ENCODE measurements around the gene PSMD4. TPM values are rescaled to one million over a fixed set of nuclear protein-coding genes. Genes with fewer than 3 reads are reported as not detected.
A peak's percentile ranks its signal among the peaks of the same experiment; 100 is the strongest.

The PSMD4 gene
- polyA plus RNA-seq, 2 of the 4 experiments (the other 2 are of a cell fraction) = 207 to 265 TPM

DNA sequence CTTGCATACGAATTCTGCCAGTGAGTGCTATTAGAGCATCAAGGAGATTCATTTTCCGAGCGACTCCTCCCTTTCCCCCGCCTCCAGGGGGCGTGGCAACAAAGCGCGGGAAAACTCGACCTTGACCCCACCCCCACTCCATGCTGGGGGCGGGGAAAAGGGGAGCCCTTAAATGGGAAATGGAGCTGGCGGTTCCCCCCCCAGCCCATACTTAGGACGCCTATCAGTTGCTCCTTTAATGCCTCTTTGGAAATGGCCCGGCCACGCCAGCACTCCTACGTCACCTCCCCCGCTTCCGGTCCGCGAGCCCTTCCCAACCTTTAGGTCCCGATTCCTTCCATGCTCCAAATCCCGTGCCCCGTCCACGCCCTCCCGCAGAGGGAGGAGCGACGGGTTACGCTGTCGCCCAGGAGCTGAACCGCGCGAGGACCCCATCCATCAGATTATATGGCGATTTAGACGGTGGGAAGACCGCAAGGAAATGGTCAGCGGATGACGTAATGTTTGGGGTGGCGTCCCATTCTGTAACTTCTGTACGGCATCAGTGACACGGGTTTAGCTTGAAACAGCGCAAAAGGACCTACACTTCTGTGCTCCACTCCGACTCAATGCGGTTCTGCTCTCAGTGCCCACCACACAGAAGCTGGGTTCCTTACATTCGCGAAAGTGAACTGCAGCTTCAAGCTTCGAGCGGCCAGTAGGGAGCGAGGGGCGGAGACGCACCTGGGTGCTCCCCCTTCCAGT lies 26.9 kb downstream of the PSMD4 start:
- Histone ChIP-seq H3K9me3 (no peaks in the 10 kb centered on the region), H3K27ac (peak overlapping the region; percentile 90 to 92), H3K4me1 (peaks cover 13% of the 10 kb centered on the region), H3K4me3 (peak overlapping the region; percentile 75), H3K4me2 (peak overlapping the region; percentile 78)
- 1% methylated on average over 48 of the region's 48 CpGs for WGBS (ENCODE audit: missing lambda C conversion rate)
- DNase-seq (ENCODE audit: low read depth in 1 of 2, low spot score in 1 of 2) = peak; percentile 96 to 99
- POLR2A ChIA-PET = interaction anchor here (0.8 to 1.6 kb wide), 16 partner anchors 8 to 163 kb away, joined by 3 to 18 read pairs (median 4); partner anchors contain the start of genes PI4KB, PSMB4, PSMD4 and VPS72
- ATAC-seq = peak; percentile 67 to 73
- FAIRE-seq = no peak
- CTCF ChIA-PET = interaction anchor here (0.6 to 1.9 kb wide), 18 partner anchors 9 to 456 kb away, joined by 3 to 13 read pairs (median 4); partner anchors contain the start of gene PSMD4
- TF ChIP-seq PHF8 (IDR thresholded peaks at IDR 0.05; ENCODE audit: borderline replicate concordance, low read depth) (peak; percentile 68; the same call in 1 of the 2 replicates), CBX8 (IDR thresholded peaks at IDR 0.05) (no peak), ZFP36 (IDR thresholded peaks at IDR 0.05; ENCODE audit: borderline replicate concordance, partially characterized antibody) (no peak), MAX (IDR thresholded peaks at IDR 0.05) (peak; percentile 89), FOSL2 (IDR thresholded peaks at IDR 0.05) (no peak), FOSL2 (CRISPR knock-in tag; IDR thresholded peaks at IDR 0.05) (peak; percentile 54; the same call in 1 of the 2 replicates), E2F6 (IDR thresholded peaks at IDR 0.05; ENCODE audit: borderline replicate concordance, low read depth) (peak; percentile 96), TP53 (CRISPR knock-in tag; IDR thresholded peaks at IDR 0.05) (peak; percentile 25; the same call in 1 of the 2 replicates), MAFK (IDR thresholded peaks at IDR 0.05; ENCODE audit: partially characterized antibody) (no peak), CEBPB (IDR thresholded peaks at IDR 0.05) (peak; percentile 29 to 39; a peak in 3 of 4 replicates), KDM5A (IDR thresholded peaks at IDR 0.05) (no peak), POLR2A (IDR thresholded peaks at IDR 0.05; ENCODE audit: low read length) (peak; percentile 15; the same call in 1 of the 2 replicates), NFE2L2 (conservative IDR thresholded peaks at IDR 0.05; ENCODE audit: low read length) (no peak), EHMT2 (IDR thresholded peaks at IDR 0.05; ENCODE audit: low read depth) (no peak), RCOR1 (IDR thresholded peaks at IDR 0.05; ENCODE audit: low read depth, low read length) (no peak), MYC (IDR thresholded peaks at IDR 0.05; ENCODE audit: borderline replicate concordance, low read length) (0 out of 2 replicates have a peak, but pooled peaks have one; percentile 47), SMC3 (IDR thresholded peaks at IDR 0.05) (no peak; the same call in 2 of the 3 replicates), HOXA7 (CRISPR knock-in tag; IDR thresholded peaks at IDR 0.05) (no peak), EP300 (IDR thresholded peaks at IDR 0.05) (no peak), JUN (IDR thresholded peaks at IDR 0.05) (peak; percentile 61 to 91; a peak in 4 of 5 replicates), KDM1A (IDR thresholded peaks at IDR 0.05; ENCODE audit: low read depth) (no peak), MAZ (IDR thresholded peaks at IDR 0.05; ENCODE audit: borderline replicate concordance, low read depth, low read length) (peak; percentile 64; the same call in 1 of the 2 replicates), CHD4 (IDR thresholded peaks at IDR 0.05; ENCODE audit: borderline replicate concordance) (no peak), CHD2 (IDR thresholded peaks at IDR 0.05; ENCODE audit: low read length, partially characterized antibody) (peak; percentile 75), BHLHE40 (IDR thresholded peaks at IDR 0.05; ENCODE audit: low read depth, low read length) (peak; percentile 82), GATA3 (IDR thresholded peaks at IDR 0.05; ENCODE audit: borderline replicate concordance) (peak; percentile 23; the same call in 1 of the 2 replicates)
- TF ChIP-seq, protein P1, sequence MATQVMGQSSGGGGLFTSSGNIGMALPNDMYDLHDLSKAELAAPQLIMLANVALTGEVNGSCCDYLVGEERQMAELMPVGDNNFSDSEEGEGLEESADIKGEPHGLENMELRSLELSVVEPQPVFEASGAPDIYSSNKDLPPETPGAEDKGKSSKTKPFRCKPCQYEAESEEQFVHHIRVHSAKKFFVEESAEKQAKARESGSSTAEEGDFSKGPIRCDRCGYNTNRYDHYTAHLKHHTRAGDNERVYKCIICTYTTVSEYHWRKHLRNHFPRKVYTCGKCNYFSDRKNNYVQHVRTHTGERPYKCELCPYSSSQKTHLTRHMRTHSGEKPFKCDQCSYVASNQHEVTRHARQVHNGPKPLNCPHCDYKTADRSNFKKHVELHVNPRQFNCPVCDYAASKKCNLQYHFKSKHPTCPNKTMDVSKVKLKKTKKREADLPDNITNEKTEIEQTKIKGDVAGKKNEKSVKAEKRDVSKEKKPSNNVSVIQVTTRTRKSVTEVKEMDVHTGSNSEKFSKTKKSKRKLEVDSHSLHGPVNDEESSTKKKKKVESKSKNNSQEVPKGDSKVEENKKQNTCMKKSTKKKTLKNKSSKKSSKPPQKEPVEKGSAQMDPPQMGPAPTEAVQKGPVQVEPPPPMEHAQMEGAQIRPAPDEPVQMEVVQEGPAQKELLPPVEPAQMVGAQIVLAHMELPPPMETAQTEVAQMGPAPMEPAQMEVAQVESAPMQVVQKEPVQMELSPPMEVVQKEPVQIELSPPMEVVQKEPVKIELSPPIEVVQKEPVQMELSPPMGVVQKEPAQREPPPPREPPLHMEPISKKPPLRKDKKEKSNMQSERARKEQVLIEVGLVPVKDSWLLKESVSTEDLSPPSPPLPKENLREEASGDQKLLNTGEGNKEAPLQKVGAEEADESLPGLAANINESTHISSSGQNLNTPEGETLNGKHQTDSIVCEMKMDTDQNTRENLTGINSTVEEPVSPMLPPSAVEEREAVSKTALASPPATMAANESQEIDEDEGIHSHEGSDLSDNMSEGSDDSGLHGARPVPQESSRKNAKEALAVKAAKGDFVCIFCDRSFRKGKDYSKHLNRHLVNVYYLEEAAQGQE (IDR thresholded peaks at IDR 0.05) = peak; percentile 35; the same call in 1 of the 2 replicates
- TF ChIP-seq, protein P2, sequence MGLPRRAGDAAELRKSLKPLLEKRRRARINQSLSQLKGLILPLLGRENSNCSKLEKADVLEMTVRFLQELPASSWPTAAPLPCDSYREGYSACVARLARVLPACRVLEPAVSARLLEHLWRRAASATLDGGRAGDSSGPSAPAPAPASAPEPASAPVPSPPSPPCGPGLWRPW (IDR thresholded peaks at IDR 0.05) = no peak
- TF ChIP-seq, protein P3, sequence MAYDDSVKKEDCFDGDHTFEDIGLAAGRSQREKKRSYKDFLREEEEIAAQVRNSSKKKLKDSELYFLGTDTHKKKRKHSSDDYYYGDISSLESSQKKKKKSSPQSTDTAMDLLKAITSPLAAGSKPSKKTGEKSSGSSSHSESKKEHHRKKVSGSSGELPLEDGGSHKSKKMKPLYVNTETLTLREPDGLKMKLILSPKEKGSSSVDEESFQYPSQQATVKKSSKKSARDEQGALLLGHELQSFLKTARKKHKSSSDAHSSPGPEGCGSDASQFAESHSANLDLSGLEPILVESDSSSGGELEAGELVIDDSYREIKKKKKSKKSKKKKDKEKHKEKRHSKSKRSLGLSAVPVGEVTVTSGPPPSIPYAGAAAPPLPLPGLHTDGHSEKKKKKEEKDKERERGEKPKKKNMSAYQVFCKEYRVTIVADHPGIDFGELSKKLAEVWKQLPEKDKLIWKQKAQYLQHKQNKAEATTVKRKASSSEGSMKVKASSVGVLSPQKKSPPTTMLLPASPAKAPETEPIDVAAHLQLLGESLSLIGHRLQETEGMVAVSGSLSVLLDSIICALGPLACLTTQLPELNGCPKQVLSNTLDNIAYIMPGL (CRISPR knock-in tag; IDR thresholded peaks at IDR 0.05; ENCODE audit: borderline replicate concordance) = no peak
- TF ChIP-seq, protein P4, sequence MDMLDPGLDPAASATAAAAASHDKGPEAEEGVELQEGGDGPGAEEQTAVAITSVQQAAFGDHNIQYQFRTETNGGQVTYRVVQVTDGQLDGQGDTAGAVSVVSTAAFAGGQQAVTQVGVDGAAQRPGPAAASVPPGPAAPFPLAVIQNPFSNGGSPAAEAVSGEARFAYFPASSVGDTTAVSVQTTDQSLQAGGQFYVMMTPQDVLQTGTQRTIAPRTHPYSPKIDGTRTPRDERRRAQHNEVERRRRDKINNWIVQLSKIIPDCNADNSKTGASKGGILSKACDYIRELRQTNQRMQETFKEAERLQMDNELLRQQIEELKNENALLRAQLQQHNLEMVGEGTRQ (IDR thresholded peaks at IDR 0.05) = no peak; the same call in 1 of the 2 replicates
- TF ChIP-seq, protein P5, sequence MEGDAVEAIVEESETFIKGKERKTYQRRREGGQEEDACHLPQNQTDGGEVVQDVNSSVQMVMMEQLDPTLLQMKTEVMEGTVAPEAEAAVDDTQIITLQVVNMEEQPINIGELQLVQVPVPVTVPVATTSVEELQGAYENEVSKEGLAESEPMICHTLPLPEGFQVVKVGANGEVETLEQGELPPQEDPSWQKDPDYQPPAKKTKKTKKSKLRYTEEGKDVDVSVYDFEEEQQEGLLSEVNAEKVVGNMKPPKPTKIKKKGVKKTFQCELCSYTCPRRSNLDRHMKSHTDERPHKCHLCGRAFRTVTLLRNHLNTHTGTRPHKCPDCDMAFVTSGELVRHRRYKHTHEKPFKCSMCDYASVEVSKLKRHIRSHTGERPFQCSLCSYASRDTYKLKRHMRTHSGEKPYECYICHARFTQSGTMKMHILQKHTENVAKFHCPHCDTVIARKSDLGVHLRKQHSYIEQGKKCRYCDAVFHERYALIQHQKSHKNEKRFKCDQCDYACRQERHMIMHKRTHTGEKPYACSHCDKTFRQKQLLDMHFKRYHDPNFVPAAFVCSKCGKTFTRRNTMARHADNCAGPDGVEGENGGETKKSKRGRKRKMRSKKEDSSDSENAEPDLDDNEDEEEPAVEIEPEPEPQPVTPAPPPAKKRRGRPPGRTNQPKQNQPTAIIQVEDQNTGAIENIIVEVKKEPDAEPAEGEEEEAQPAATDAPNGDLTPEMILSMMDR (IDR thresholded peaks at IDR 0.05) = no peak
